ENCODE measurements around the gene HNF4A.

HNF4A gene

GRCh38 chr20:44435630-44436335 is 80.3 kb downstream of the HNF4A start:
- in situ Hi-C loops (cut with MboI; ENCODE audit: low sequenced_read_pairs): no loop called here

- in situ Hi-C loops (cut with MboI; ENCODE audit: low sequenced_read_pairs): no loop called here
These were observed 80.9 kb downstream of the HNF4A start for GRCh38 chr20:44436393-44436792.

DNA sequence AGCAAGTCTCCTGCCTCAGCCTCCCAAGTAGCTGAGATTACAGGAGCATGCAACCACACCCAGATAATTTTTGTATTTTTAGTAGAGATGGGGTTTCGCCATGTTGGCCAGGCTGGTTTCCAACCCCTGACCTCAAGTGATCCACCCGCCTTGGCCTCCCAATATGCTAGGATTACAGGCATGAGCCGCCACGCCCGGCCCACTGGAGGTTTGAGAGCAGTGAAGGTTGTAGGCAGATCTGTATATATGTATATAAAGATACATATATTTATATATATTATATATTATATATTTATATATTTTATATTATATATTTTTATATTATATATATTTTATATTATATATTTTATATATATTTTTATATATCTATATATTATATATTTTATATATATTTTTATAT is 82.0 kb downstream of the HNF4A start:
- in situ Hi-C loops (cut with MboI; ENCODE audit: low sequenced_read_pairs): no loop called here

DNA sequence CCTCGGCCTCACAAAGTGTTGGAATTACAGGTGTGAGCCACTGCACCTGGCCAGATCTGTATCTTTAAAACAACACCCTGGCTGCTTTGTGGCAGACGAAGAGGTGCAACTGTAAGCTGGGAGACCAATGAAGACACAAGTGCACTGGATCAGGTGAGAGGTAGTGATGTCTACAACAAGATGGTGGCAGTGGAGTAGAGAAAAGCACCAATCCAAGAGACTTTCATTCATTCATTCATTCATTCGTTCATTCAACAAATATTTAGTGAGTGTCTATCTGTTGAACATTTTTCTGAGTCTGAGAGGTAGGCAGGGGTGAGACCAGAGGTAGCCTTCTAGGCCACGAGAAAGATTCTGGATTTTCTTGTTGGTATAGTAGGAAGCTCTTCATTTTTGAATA is 83.3 kb downstream of the HNF4A start:
- in situ Hi-C loops (cut with MboI; ENCODE audit: low sequenced_read_pairs): no loop called here

- in situ Hi-C loops (cut with MboI; ENCODE audit: low sequenced_read_pairs): no loop called here
These were observed 83.8 kb downstream of the HNF4A start for GRCh38 chr20:44439318-44439717.

DNA sequence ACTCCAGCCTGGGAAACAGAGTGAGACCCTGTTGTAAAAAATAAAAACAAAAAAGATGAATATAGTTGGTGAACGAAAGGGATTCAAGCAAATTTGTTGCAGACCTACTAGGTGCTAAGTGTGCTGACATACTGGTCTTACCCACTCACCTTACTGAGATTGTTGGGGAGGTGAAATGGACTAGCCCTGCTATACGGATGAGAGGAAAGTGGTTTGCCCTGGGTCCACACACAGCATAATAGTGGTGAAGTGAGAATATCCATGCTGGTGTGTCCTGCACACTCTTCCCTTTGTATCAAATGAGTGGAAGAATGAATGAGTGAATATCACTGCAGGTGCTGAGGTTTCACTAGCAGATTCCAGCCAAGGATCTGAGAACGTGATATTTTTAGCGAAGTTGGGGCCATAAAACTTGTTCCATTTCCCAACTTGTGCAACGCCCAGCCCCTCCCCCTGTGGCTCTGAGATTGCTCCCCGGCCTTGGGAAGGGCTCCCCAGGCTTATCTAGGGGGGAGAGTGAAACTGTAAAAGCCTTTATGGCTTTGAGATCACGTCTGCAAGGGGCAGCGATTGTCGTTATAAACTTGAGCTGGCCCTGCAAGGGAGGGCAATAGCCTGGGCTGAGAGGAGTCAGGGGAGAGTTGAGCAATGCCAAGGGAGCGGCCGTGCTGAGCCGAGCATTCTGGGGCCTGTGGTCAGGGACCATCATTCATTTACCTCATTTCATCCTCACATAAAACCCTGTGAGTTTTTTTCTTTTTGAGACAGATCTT is 87.0 kb downstream of the HNF4A start:
- in situ Hi-C loops (cut with MboI; ENCODE audit: low sequenced_read_pairs): no loop called here

- in situ Hi-C loops (cut with MboI; ENCODE audit: low sequenced_read_pairs): no loop called here
These were observed 90.5 kb downstream of the HNF4A start for GRCh38 chr20:44445742-44446710.

DNA sequence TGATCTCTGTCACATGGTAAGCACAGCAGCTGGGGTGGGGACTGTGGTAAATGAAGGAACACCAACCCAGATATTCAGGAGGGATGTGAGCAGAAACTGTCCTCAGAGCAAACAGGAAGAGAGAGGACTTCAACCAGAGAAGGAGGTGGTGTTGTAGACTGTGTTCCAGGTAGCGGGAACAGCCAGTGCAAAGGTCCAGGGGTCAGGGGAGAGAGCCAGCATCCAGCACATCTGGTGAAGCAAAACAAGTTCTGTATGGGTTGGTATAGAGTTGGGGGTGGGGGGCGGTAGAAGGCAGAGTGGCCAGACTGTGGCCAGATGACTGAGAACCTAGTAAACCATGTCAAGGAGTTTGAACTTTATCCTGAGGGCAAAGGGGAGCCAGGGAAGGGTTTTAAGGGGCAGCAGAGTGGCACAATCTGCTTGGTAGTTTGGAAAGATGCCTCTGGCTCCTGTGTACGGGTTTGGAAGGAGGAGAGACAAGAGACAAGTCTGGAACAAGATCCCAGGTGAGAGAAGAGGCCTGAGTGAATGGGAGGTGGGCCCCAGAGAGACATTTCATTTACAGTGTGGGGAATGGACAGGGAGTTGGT is 92.4 kb downstream of the HNF4A start:
- in situ Hi-C loops (cut with MboI; ENCODE audit: low sequenced_read_pairs): no loop called here

GRCh38 chr20:44448753-44449546 is 93.5 kb downstream of the HNF4A start:
- in situ Hi-C loops (cut with MboI; ENCODE audit: low sequenced_read_pairs): no loop called here

DNA sequence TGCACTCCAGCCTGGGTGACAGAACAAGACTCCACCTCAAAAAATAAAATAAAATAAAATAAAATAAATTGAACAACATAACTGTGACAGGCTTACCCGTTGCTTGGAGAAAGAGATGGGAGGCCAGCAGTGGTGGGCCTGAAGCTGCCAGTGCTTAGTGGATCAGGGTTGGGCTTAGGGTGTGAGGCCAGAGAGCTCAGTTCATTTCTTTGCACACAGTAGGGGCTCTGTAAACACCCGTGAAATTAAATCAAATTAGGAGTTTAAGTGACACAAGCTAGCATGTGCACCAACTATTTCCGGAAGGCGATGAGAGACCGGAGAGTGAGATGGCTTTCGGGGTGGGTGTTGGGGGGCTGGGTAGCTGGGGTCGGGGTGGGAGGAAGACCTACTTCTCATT is 94.4 kb downstream of the HNF4A start:
- in situ Hi-C loops (cut with MboI; ENCODE audit: low sequenced_read_pairs): no loop called here

GRCh38 chr20:44450281-44450889 is 94.9 kb downstream of the HNF4A start:
- in situ Hi-C loops (cut with MboI; ENCODE audit: low sequenced_read_pairs): no loop called here

DNA sequence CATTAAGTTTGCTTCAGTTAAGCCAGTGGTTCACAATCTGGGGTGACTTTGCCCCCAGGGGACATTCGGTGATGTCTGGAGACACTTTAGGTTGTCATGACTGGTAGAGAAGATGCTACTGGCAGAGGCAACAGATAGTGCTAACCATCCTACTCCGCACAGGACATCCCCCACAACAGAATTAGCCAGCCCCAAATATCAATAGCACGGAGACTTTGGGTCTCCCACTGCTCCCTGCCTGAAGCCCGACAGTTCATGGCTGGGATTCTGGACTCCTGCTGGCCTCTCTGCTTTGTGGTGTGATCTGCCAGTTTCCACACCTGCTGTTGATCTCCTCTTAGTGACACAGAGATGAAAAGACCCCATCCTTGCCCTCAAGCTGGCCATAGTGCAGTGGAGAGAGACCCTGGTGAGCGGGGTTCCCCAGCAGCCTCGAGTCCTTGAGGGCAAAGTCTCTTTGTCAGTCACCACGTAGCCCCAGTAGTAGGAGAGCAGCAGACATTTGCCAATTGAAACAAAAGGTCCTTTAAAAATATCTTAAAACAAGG is 95.5 kb downstream of the HNF4A start:
- in situ Hi-C loops (cut with MboI; ENCODE audit: low sequenced_read_pairs): no loop called here

DNA sequence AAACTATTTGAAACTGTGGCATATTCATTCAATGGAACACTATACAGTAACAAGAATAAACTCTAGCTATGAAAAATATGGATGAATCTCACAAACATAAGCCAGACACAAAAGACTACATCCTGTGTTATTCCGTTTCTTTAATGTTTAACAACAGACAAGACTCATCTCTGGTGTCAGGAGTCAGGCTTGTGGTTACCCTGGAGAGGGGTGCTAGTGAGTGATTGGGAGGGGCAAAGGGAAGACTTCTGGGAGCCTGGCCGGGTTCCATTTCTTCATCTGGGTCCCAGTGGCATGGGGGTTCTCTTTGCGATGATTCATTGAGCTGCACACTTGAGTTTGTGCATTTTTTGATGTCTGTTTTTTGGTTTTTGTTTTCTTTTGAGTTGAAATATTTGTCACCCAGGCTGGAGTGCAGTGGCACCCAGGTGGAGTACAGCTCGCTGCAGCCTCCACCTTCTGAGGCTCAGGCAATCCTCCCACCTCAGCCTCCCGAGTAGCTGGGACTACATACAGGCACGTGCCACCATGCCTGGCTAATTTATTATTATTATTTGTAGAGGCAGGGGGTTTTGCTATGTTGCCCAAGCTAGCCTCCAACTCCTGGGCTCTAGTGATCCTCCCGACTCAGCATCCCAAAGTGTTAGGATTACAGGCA is 98.9 kb downstream of the HNF4A start:
- in situ Hi-C loops (cut with MboI; ENCODE audit: low sequenced_read_pairs): no loop called here

DNA sequence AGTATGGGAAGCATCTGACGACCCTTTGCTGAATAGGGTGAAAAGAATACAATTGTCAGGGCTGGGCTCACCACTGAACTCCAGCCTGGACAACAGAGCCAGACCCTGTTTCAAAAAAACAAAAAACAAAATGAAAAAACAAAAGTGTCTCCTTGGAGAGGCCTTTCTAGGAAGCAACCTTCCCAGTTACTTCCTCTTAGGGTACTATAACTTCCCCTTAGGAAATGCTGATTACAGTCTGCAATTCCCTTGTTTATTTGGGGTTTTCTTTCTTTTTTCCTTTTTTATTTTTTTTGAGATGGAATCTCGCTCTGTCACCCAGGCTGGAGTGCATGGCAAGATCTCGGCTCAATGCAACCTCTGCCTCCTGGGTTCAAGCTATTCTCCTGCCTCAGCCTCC is 99.6 kb downstream of the HNF4A start:
- in situ Hi-C loops (cut with MboI; ENCODE audit: low sequenced_read_pairs): no loop called here

DNA sequence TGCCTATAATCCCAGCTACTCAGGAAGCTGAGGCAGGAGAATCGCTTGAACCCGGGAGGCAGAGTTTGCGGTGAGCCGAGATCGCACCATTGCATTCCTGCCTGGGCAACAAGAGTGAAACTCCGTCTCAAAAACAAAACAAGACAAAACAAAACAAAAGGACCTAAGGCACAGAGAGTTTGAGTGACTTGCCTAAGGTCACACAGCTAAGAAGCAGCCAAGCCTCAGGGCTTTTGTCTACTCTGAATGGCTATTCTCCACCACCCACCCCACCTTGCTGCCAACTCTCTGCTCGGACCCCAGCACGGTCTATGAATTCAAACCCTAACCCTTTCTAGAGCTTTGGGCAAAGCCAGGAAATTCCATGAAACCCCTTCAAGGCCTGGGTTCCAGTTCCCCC is 101.1 kb downstream of the HNF4A start:
- in situ Hi-C loops (cut with MboI; ENCODE audit: low sequenced_read_pairs): no loop called here

DNA sequence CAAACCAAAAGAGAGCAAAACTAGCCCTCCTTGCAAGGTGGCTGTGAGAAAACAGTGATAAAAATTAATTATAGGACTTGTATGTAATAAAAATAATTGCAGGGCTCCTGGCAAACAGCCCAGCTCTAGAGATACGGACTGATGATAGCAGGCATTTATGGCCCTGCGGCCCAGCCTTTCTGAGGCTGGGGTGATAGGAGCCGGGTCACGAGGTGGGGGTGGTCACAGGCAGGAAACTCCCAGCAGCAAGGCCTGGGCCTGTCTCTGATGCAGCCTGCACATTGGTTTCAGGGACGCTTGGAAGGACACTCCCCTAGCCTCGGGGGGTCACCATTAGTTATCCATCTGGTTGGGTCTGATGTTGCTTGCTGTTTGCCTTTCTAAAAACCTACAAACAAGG is 101.5 kb downstream of the HNF4A start:
- in situ Hi-C loops (cut with MboI; ENCODE audit: low sequenced_read_pairs): no loop called here

- in situ Hi-C loops (cut with MboI; ENCODE audit: low sequenced_read_pairs): no loop called here
These were observed 103.8 kb downstream of the HNF4A start for GRCh38 chr20:44459271-44459670.

DNA sequence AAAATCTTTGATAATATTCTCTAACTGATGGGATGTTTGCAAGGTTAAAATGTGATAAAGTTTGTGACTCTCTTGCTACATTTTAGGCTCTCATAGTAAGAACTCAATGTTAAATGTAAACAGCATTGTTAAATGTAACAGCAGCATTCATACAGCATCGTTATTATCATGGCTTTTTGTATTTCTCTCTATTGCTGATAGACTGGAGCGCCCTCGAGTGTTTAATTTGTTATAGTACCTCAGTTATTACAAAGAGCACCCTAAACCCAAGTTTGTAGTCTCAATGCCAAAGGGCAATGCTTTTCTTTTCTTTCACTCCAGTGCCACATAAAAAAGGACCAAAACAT is 105.3 kb downstream of the HNF4A start:
- in situ Hi-C loops (cut with MboI; ENCODE audit: low sequenced_read_pairs): no loop called here

GRCh38 chr20:44461142-44461802 is 105.8 kb downstream of the HNF4A start:
- in situ Hi-C loops (cut with MboI; ENCODE audit: low sequenced_read_pairs): no loop called here
